Esophagus muscularis mucosa (tissue), 4 donors: ENCODE measurements around the gene LGALS4. TPM values are rescaled to one million over a fixed set of nuclear protein-coding genes. Genes with fewer than 3 reads are reported as not detected.
"Not testable (repeated sequence)": the region's sequence is repeated elsewhere in the genome, so short reads cannot be mapped to it uniquely, and the experiment has no call there.

Experiments used
- DNase-seq: peaks from one replicate; pipeline ENCODE4 v3.0.0-alpha.2; 2017; ENCODE audit errors: extremely low spot score
- H3K27ac ChIP-seq, 4 donors: fragments of 200-600 bp; sonication (generic); replicated peaks in 1 of 4; 1 replicate in 3 of 4; 2 replicates in 1 of 4; pipeline ENCODE4 v1.5.1; 2016 to 2019; ENCODE audit warnings: mild to moderate bottlenecking in 1 of 4
- H3K27me3 ChIP-seq, 4 donors: fragments of 200-600 bp; sonication (generic); one replicate each; pipeline versions ENCODE4 v1.5.1 to v1.6.0; 2016 to 2019
- H3K36me3 ChIP-seq, 4 donors: fragments of 200-600 bp; sonication (generic); one replicate each; pipeline ENCODE4 v1.5.1; 2016 to 2019
- H3K4me1 ChIP-seq, 4 donors: fragments of 200-600 bp; sonication (generic); one replicate each; pipeline ENCODE4 v1.5.1; 2016 to 2019
- H3K4me3 ChIP-seq, 4 donors: fragments of 200-600 bp; sonication (generic); 1 replicate in 2 of 4; 2 replicates in 2 of 4; pipeline ENCODE4 v1.5.1; 2016 to 2019; ENCODE audit warnings: mild to moderate bottlenecking in 4 of 4, moderate library complexity in 1 of 4
- H3K9me3 ChIP-seq, 4 donors: fragments of 200-600 bp; sonication (generic); 1 replicate in 3 of 4; 2 replicates in 1 of 4; pipeline ENCODE4 v1.5.1; 2016 to 2019
- EP300 ChIP-seq: sonication (generic); formaldehyde crosslinking; IDR thresholded peaks from one replicate; pipeline ENCODE4 v1.6.1; 2017; ENCODE audit warnings: antibody characterized with exemption
- POLR2A ChIP-seq: fragments of 450-650 bp; IDR thresholded peaks from one replicate; pipeline ENCODE4 v1.6.1; 2017; ENCODE audit warnings: antibody characterized with exemption, moderate library complexity, mild to moderate bottlenecking, low read depth
- POLR2AphosphoS5 ChIP-seq, 2 donors: sonication (generic); formaldehyde crosslinking; IDR thresholded peaks; one replicate each; pipeline ENCODE4 v1.6.1; 2017; ENCODE audit warnings: antibody characterized with exemption in 2 of 2
- WGBS: methylation state at CpG from one replicate; pipeline ENCODE4 v1.1.5; 2018; 5-methylcytosine and 5-hydroxymethylcytosine counted together
- intact Hi-C: fragments of 100-400 bp; cut with DNase I; formaldehyde crosslinking; loops from one replicate; pipeline ENCODE4 v1.15.1; 2023
- total RNA-seq, 4 donors: library from RNA; depleted of rRNA; stranded (reverse); fragments of >200 nt; gene quantifications; one replicate each; pipeline versions ENCODE4 v1.1.0 to v1.2.1, GENCODE V29; 2016
- TF ChIP-seq, protein P1 (sequence below), 3 experiments: fragments of 200-600 bp in 2 of 3; fragments of 450-650 bp in 1 of 3; sonication (generic) in 2 of 3; IDR thresholded peaks; one replicate each; pipeline ENCODE4 v1.5.1; 2017 to 2019; ENCODE audit warnings: antibody characterized with exemption in 3 of 3, mild to moderate bottlenecking in 2 of 3, moderate library complexity in 1 of 3

Gene LGALS4
- total RNA-seq, 4 donors from 2014 or later, result 0.42 to 2.9 (median 0.50) TPM; not detected in 1

DNA sequence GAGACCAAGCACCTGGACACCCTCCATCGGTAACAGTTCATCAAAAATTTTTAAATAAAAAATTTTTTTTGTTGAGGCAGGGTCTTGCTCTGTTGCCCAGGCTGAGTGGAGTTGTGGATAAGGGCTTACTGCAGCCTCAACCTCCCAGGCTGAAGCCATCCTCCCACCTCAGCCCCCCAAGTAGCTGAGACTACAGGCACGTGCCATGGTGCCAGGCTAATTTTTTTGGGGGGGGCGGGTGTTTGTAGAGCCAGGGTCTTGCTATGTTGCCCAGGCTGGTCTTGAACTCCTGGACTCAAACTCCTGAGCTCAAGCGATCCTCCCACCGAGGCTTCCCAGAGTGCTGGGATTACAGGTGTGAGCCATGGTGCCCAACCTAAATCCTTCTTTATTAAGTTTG is 19.1 kb downstream of the LGALS4 start:
- intact Hi-C loops, result no loop called here
- no peaks in the 10 kb centered on the region for H3K36me3 ChIP-seq
- no peak for DNase-seq
- no peaks in the 10 kb centered on the region for H3K9me3 ChIP-seq
- peaks cover 5 to 9% (median 6%) of the 10 kb centered on the region in 4 donors for H3K4me1 ChIP-seq
- no peaks in the 10 kb centered on the region for H3K27me3 ChIP-seq
- H3K27ac ChIP-seq, result no peak overlapping the region
- no peak overlapping the region for H3K4me3 ChIP-seq
- TF ChIP-seq POLR2A, result no peak
- TF ChIP-seq EP300, result no peak
- TF ChIP-seq, protein P1, sequence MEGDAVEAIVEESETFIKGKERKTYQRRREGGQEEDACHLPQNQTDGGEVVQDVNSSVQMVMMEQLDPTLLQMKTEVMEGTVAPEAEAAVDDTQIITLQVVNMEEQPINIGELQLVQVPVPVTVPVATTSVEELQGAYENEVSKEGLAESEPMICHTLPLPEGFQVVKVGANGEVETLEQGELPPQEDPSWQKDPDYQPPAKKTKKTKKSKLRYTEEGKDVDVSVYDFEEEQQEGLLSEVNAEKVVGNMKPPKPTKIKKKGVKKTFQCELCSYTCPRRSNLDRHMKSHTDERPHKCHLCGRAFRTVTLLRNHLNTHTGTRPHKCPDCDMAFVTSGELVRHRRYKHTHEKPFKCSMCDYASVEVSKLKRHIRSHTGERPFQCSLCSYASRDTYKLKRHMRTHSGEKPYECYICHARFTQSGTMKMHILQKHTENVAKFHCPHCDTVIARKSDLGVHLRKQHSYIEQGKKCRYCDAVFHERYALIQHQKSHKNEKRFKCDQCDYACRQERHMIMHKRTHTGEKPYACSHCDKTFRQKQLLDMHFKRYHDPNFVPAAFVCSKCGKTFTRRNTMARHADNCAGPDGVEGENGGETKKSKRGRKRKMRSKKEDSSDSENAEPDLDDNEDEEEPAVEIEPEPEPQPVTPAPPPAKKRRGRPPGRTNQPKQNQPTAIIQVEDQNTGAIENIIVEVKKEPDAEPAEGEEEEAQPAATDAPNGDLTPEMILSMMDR (IDR thresholded peaks at IDR 0.05), result no peak
- TF ChIP-seq POLR2AphosphoS5 (IDR thresholded peaks at IDR 0.05), result no peak
- WGBS, result 92% methylated on average over 5 of the region's 5 CpGs

DNA sequence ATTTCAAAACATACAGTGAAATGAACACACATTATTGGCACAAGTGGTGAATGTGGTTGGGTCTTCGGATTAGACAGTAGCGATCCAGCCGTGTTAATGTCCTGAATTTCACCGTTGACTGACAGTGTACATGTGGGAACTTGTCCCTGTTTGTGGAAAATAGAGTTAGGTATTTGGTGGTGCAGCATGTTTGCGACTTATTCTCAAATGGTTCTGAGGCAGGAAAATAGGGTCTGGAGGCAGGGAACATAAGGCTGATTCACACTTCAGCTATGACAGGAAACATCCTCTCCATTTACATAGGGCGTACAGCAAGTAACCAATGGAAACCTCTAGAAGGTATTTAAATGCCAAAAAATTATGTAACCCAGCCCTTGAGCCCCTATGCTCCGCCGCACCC is 19.6 kb downstream of the LGALS4 start:
- no peak overlapping the region for H3K27ac ChIP-seq
- 66% methylated on average over 8 of the region's 8 CpGs for WGBS
- TF ChIP-seq POLR2AphosphoS5 (IDR thresholded peaks at IDR 0.05), result no peak
- TF ChIP-seq, protein P1 (IDR thresholded peaks at IDR 0.05), result no peak
- TF ChIP-seq POLR2A, result no peak
- TF ChIP-seq EP300, result no peak
- H3K9me3 ChIP-seq, result no peaks in the 10 kb centered on the region
- DNase-seq, result no peak
- H3K36me3 ChIP-seq, result no peaks in the 10 kb centered on the region
- H3K4me1 ChIP-seq, result peaks cover 5 to 9% (median 6%) of the 10 kb centered on the region in 4 donors
- intact Hi-C loops, result no loop called here
- no peak overlapping the region for H3K4me3 ChIP-seq
- no peaks in the 10 kb centered on the region for H3K27me3 ChIP-seq

DNA sequence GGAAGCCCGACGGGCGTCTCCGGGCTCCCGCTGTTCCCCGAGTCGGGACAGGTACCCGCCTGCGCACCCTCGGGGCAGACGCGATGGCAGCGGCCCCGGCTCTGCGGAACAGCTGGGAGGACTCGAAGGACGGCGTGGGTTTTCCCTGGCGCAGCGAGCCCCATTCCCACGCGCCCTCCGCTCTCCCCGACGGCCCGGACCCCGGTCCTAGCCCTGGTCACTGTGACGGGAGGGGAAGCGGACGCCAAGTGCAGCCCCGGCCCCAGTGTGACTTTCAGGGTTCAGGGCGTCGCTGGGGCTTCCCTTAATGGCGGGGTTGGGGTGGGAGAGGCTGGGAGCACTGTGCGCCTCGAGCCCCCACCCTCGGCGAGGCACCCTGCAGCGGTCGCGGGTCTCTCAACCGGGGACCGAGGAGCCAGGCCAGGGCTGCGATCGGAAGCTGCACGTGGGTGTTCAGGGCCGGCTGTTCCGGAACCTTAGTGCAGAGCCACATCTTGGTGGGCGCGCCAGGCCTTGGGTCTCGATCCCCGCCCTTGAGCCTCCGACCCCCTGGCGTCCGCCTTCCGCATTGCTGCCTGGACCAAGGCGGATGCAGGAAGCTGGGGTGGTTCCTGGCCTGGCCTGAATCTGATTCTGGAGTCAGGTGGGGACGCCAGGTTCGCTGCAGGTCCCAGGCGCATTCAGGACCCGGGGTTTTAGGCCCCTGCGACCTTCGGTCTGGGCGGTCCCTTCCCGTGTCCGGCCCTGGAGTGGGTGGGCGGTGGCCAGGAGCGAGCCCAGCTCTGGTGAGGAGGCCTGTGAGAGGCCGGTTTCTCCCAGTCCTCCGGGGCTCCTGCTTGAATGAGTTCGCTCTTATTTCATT is 20.3 kb downstream of the LGALS4 start:
- DNase-seq, result no peak
- peak overlapping the region in 1 of 4 donors; percentile 34 for H3K27ac ChIP-seq
- intact Hi-C loops, result no loop called here
- no peaks in the 10 kb centered on the region for H3K9me3 ChIP-seq
- H3K36me3 ChIP-seq, result no peaks in the 10 kb centered on the region
- peak overlapping the region; percentile 22 to 50 (median 36) for H3K4me3 ChIP-seq
- WGBS, result 30% methylated on average over 42 of the region's 71 CpGs
- peaks cover 5 to 9% (median 6%) of the 10 kb centered on the region in 4 donors for H3K4me1 ChIP-seq
- H3K27me3 ChIP-seq, result no peaks in the 10 kb centered on the region
- TF ChIP-seq EP300, result no peak
- TF ChIP-seq, protein P1 (IDR thresholded peaks at IDR 0.05), result peak in 2 of 3 experiments; percentile 9 to 31

DNA sequence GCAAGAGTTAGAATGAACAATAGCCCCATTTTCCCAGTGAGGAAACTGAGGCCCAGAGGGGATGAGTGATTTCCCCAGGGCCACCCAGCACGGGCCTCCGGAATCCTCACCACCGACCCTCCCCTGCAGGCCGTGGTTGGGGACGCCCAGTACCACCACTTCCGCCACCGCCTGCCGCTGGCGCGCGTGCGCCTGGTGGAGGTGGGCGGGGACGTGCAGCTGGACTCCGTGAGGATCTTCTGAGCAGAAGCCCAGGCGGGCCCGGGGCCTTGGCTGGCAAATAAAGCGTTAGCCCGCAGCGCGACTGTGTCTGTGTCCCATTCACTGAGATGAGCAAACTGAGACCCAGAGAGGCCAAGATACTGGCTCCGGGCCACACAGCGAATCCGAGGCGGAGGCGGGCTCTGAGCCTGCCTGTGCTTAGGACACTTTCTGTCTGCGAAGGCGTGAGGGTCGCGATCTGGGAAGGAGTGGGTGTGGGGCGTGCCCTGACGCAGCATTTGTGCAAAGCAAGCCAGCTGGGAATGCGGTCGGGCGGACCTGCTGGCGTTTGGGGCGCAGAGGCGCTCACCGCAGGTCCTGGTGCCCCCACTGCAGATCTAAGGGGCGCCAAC is 21.2 kb downstream of the LGALS4 start:
- H3K27me3 ChIP-seq, H3K36me3 ChIP-seq, H3K4me1 ChIP-seq, H3K9me3 ChIP-seq, H3K27ac ChIP-seq, intact Hi-C loops, DNase-seq: not testable (repeated sequence)
- WGBS, result no CpG with 5 or more reads among the region's 40 CpGs
- H3K4me3 ChIP-seq, result peak overlapping the region in 3 of 4 donors; percentile 29 to 54 (median 40)

DNA sequence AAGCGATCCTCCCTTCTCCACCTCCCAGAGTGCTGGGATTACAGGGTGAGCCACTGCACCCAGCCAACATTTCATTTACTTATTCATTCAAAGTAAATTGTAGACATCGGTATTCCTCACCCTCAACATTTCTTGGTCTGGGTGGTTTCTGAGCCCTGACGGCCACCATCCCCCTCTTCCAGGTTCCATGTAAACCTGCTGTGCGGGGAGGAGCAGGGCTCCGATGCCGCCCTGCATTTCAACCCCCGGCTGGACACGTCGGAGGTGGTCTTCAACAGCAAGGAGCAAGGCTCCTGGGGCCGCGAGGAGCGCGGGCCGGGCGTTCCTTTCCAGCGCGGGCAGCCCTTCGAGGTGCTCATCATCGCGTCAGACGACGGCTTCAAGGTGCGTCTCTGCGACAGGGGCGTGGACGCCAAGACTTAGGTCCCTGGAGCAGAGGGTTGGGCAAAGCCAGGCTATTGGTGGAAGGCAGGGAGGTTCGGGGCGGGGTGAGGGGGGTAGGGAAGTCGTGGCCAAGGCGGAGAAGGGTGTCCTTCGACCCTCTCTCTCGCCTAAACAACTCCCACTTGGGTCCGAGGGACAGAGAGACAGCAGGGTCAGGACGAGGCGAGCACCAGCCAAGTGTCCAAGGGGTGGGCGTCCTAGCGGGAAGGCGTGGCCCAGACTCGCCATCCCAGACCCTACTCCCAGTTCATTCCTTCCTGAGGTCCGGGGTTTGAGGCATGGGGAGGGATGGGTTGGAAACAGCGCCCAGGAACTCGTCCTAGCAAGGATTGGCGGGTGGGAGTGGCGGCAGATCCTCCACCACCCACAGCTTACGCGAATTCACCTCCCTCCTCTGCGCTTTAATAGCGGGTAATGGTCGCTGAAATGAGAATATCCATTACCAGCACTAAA is 22.0 kb downstream of the LGALS4 start:
- H3K36me3 ChIP-seq, H3K27ac ChIP-seq, DNase-seq, H3K9me3 ChIP-seq, H3K27me3 ChIP-seq, H3K4me1 ChIP-seq, intact Hi-C loops: not testable (repeated sequence)
- WGBS, result 80% methylated on average over 1 of the region's 49 CpGs
- H3K4me3 ChIP-seq, result peak overlapping the region in 3 of 4 donors; percentile 29 to 54 (median 40)
